Activated CD4-positive, CD25-positive, alpha-beta regulatory T cell treated with anti-CD3 and anti-CD28 coated beads, Interleukin-2, amount 50 U/mL, for 24 hours (primary cell): Measurements from ENCODE around the gene OCIAD1.
A peak's percentile ranks its signal among the peaks of the same experiment; 100 is the strongest.

Experiments used
- ATAC-seq, 2 donors: fragments of 150-1000 bp; cut with Tn5 transposase; one replicate each; pipeline ENCODE4 v1.10.0; 2021; ENCODE audit warnings: mild to moderate bottlenecking in 1 of 2, moderate library complexity in 1 of 2

Gene OCIAD1

GRCh38 chr4:48896845-48897244 lies 66.0 kb downstream of the OCIAD1 start:
- ATAC-seq: no peak

GRCh38 chr4:48898733-48899431 lies 68.0 kb downstream of the OCIAD1 start:
- peak; percentile 72 to 75 for ATAC-seq

- ATAC-seq: no peak
Observed at GRCh38 chr4:48899432-48899749, 68.5 kb downstream of the OCIAD1 start.

- ATAC-seq: no peak
Observed at GRCh38 chr4:48899950-48900349, 69.1 kb downstream of the OCIAD1 start.

GRCh38 chr4:48901196-48901595 lies 70.3 kb downstream of the OCIAD1 start:
- ATAC-seq: no peak

GRCh38 chr4:48902266-48902665 lies 71.4 kb downstream of the OCIAD1 start:
- ATAC-seq: no peak

- no peak for ATAC-seq
Observed at GRCh38 chr4:48904101-48904500, 73.2 kb downstream of the OCIAD1 start.

- ATAC-seq: no peak
Observed at GRCh38 chr4:48904541-48905142, 73.8 kb downstream of the OCIAD1 start.

GRCh38 chr4:48905363-48906015 lies 74.6 kb downstream of the OCIAD1 start:
- ATAC-seq: no peak

- ATAC-seq: peak; percentile 52 to 62
Observed at GRCh38 chr4:48906206-48907173, 75.6 kb downstream of the OCIAD1 start, which contains the start of gene OCIAD2. TSS of gene OCIAD2 (minus strand) at chr4:48906774. CDS start at chr4:48904549, 2,225 bp downstream.

- ATAC-seq: no peak
Observed at GRCh38 chr4:48907706-48908477, 77.0 kb downstream of the OCIAD1 start.

GRCh38 chr4:48908687-48909086 lies 77.8 kb downstream of the OCIAD1 start:
- ATAC-seq: no peak

- peak; percentile 96 to 97 for ATAC-seq
Observed at GRCh38 chr4:48909697-48910096, 78.8 kb downstream of the OCIAD1 start.

GRCh38 chr4:48910511-48910910 lies 79.6 kb downstream of the OCIAD1 start:
- ATAC-seq: no peak
